ENCODE measurements around the gene DGCR2.

- TF ChIP-seq CTCF (IDR thresholded peaks at IDR 0.05) (no peak), POLR2A (IDR thresholded peaks at IDR 0.05) (no peak)
These were observed 99.5 kb downstream of the DGCR2 start for GRCh38 chr22:19022755-19023154.
